Activated CD8-positive, alpha-beta T cell treated with anti-CD3 and anti-CD28 coated beads for 36 hours (primary cell): Measurements from ENCODE around the gene BSPRY. TPM values are rescaled to one million over a fixed set of nuclear protein-coding genes. Genes with fewer than 3 reads are reported as not detected.
A peak's percentile ranks its signal among the peaks of the same experiment; 100 is the strongest.

Source experiments
- ATAC-seq: fragments of 200-7000 bp; cut with Tn5 transposase; one replicate; pipeline ENCODE4 v1.10.0; 2021; ENCODE audit warnings: mild to moderate bottlenecking, moderate library complexity
- CTCF ChIA-PET: fragments of 350-600 bp; sonication (Branson Sonifier 250); formaldehyde crosslinking; loops from one replicate; lab custom pipeline; 2021; ENCODE audit warnings: antibody characterized with exemption; lab: Charles Lee
- POLR2A ChIA-PET: fragments of 350-600 bp; sonication (Branson Sonifier 250); formaldehyde crosslinking; loops from one replicate; lab custom pipeline; 2021; ENCODE audit warnings: antibody characterized with exemption; lab: Charles Lee
- DNase-seq: peaks from one replicate; pipeline ENCODE4 v3.0.0-alpha.2; 2020
- H3K27ac Mint-ChIP-seq: one replicate; pipeline ENCODE4 v1.8.0; 2021; ENCODE audit warnings: mild to moderate bottlenecking, mixed read lengths
- H3K27me3 Mint-ChIP-seq: one replicate; pipeline ENCODE4 v1.8.0; 2021; ENCODE audit warnings: mixed read lengths
- H3K36me3 Mint-ChIP-seq: one replicate; pipeline ENCODE4 v1.8.0; 2021; ENCODE audit warnings: low read depth, mixed read lengths
- H3K4me1 Mint-ChIP-seq: one replicate; pipeline ENCODE4 v1.8.0; 2021; ENCODE audit warnings: low read depth, mixed read lengths
- H3K4me3 Mint-ChIP-seq: one replicate; pipeline ENCODE4 v1.8.0; 2021; ENCODE audit warnings: mild to moderate bottlenecking, moderate library complexity, mixed read lengths
- H3K9me3 Mint-ChIP-seq: one replicate; pipeline ENCODE4 v1.8.0; 2021; ENCODE audit warnings: mixed read lengths
- CTCF ChIP-seq: fragments of 200-600 bp; IDR thresholded peaks from one replicate; pipeline ENCODE4 v1.8.0; 2022; ENCODE audit warnings: antibody characterized with exemption, mild to moderate bottlenecking
- intact Hi-C: fragments of 100-400 bp; cut with micrococcal nuclease; formaldehyde crosslinking; loops from one replicate; pipeline ENCODE4 v1.10.0; 2022
- total RNA-seq, 2 experiments: library from RNA; stranded (reverse); gene quantifications; one replicate each; pipeline ENCODE4 v1.2.3, GENCODE V29; 2021

The BSPRY gene
- total RNA-seq, 2 experiments from 2014 or later = 8.2 to 9.1 TPM

- ChIA-PET CTCF (interaction anchor here (0.7 to 2.5 kb wide), 11 partner anchors 9 to 318 kb away, joined by 3 to 14 read pairs (median 4); partner anchors contain the start of genes ALAD, BSPRY, CDC26 and PRPF4), POLR2A (interaction anchor here (0.7 to 2.8 kb wide), 7 partner anchors 9 to 120 kb away, joined by 3 to 12 read pairs (median 4); partner anchors contain the start of genes C9orf43, CDC26, POLE3 and PRPF4)
- DNase-seq (peak; percentile 81), ATAC-seq (peak; percentile 97)
- peak within 1 kb of the TSS; percentile 75 for H3K4me3 Mint-ChIP-seq
- H3K4me1 Mint-ChIP-seq = peaks cover 28% of the 10 kb centered on the region
- no peak for TF ChIP-seq CTCF
- H3K36me3 Mint-ChIP-seq = no peaks in the 10 kb centered on the region
- intact Hi-C loops = loop anchor here (10.0 kb wide), 1 partner anchor 65 kb away; the partner anchor contains the start of genes CDC26 and PRPF4
- H3K27ac Mint-ChIP-seq = no peak within 1 kb of the TSS
- H3K9me3 Mint-ChIP-seq = no peaks in the 10 kb centered on the region
- no peaks in the 10 kb centered on the region for H3K27me3 Mint-ChIP-seq
These were observed 9.2 kb upstream of the BSPRY start, which contains the start of gene WDR31 for GRCh38 chr9:113340011-113340699. Gene WDR31 (minus strand): TSS chr9:113340275. CDS start chr9:113332022, 8,253 bp downstream.

GRCh38 chr9:113341712-113342410 lies 7.5 kb upstream of the BSPRY start:
- ATAC-seq (no peak), DNase-seq (peak; percentile 24)
- Mint-ChIP-seq H3K36me3 (no peaks in the 10 kb centered on the region), H3K4me1 (peaks cover 34% of the 10 kb centered on the region), H3K4me3 (peak overlapping the region; percentile 0), H3K27me3 (no peaks in the 10 kb centered on the region), H3K9me3 (no peaks in the 10 kb centered on the region), H3K27ac (no peak overlapping the region)
- POLR2A ChIA-PET = interaction anchor here (1.2 to 2.8 kb wide), 2 partner anchors 8 to 62 kb away, joined by 3 to 12 read pairs; no protein-coding TSS in a partner anchor
- intact Hi-C loops = loop anchor here (10.0 kb wide), 1 partner anchor 67 kb away; the partner anchor contains the start of genes CDC26 and PRPF4
- no peak for TF ChIP-seq CTCF
- CTCF ChIA-PET = interaction anchor here (1.4 kb wide), 1 partner anchor 29 kb away, joined by 3 read pairs; no protein-coding TSS in a partner anchor

GRCh38 chr9:113343732-113344231 lies 5.6 kb upstream of the BSPRY start:
- Mint-ChIP-seq H3K4me3 (no peak overlapping the region), H3K4me1 (peaks cover 36% of the 10 kb centered on the region), H3K9me3 (no peaks in the 10 kb centered on the region), H3K27ac (no peak overlapping the region), H3K27me3 (no peaks in the 10 kb centered on the region), H3K36me3 (no peaks in the 10 kb centered on the region)
- ATAC-seq (no peak), DNase-seq (peak; percentile 52)
- no peak for TF ChIP-seq CTCF
- CTCF ChIA-PET = no interaction called here
- POLR2A ChIA-PET = no interaction called here
- intact Hi-C loops = loop anchor here (10.0 kb wide), 1 partner anchor 69 kb away; the partner anchor contains the start of genes CDC26 and PRPF4

GRCh38 chr9:113345190-113345589 lies 4.2 kb upstream of the BSPRY start:
- no peak for TF ChIP-seq CTCF
- Mint-ChIP-seq H3K9me3 (no peaks in the 10 kb centered on the region), H3K27ac (peak overlapping the region; percentile 47), H3K36me3 (no peaks in the 10 kb centered on the region), H3K27me3 (peaks cover 4% of the 10 kb centered on the region), H3K4me1 (peaks cover 36% of the 10 kb centered on the region), H3K4me3 (no peak overlapping the region)
- DNase-seq (no peak), ATAC-seq (no peak)
- intact Hi-C loops = loop anchor here (10.0 kb wide), 1 partner anchor 70 kb away; the partner anchor contains the start of genes CDC26 and PRPF4
- ChIA-PET CTCF (interaction anchor here (0.8 to 1.1 kb wide), 2 partner anchors 8 to 35 kb away, joined by 3 to 4 read pairs; no protein-coding TSS in a partner anchor), POLR2A (interaction anchor here (0.6 to 1.1 kb wide), 2 partner anchors 47 to 68 kb away, joined by 3 read pairs; no protein-coding TSS in a partner anchor)
